ENCODE results near the gene CAP2. TPM values are rescaled to one million over a fixed set of nuclear protein-coding genes. Genes with fewer than 3 reads are reported as not detected.

Gene CAP2
- total RNA-seq, 1 experiment from 2014 or later = 7.2 TPM

GRCh38 chr6:17420368-17420767 lies 27.0 kb downstream of the CAP2 start:
- ChIA-PET CTCF (no interaction called here), POLR2A (no interaction called here)
- no peak overlapping the region for H3K27ac Mint-ChIP-seq
- peaks cover 25% of the 10 kb centered on the region for H3K4me1 Mint-ChIP-seq
- ATAC-seq (no peak), DNase-seq (ENCODE audit: low spot score) (no peak)
- peaks cover 14% of the 10 kb centered on the region for H3K36me3 Mint-ChIP-seq
- H3K27me3 Mint-ChIP-seq (ENCODE audit: low read depth) = no peaks in the 10 kb centered on the region
- TF ChIP-seq, protein P1, sequence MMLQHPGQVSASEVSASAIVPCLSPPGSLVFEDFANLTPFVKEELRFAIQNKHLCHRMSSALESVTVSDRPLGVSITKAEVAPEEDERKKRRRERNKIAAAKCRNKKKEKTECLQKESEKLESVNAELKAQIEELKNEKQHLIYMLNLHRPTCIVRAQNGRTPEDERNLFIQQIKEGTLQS (CRISPR knock-in tag; conservative IDR thresholded peaks at IDR 0.05) = no peak
- no peak for TF ChIP-seq MXD4 (CRISPR knock-in tag; IDR thresholded peaks at IDR 0.05; ENCODE audit: borderline replicate concordance)
- no peak for TF ChIP-seq CBFB (CRISPR knock-in tag; IDR thresholded peaks at IDR 0.05; ENCODE audit: low read depth)
- no peak for TF ChIP-seq USF2 (CRISPR knock-in tag; IDR thresholded peaks at IDR 0.05)
- TF ChIP-seq, protein P2, sequence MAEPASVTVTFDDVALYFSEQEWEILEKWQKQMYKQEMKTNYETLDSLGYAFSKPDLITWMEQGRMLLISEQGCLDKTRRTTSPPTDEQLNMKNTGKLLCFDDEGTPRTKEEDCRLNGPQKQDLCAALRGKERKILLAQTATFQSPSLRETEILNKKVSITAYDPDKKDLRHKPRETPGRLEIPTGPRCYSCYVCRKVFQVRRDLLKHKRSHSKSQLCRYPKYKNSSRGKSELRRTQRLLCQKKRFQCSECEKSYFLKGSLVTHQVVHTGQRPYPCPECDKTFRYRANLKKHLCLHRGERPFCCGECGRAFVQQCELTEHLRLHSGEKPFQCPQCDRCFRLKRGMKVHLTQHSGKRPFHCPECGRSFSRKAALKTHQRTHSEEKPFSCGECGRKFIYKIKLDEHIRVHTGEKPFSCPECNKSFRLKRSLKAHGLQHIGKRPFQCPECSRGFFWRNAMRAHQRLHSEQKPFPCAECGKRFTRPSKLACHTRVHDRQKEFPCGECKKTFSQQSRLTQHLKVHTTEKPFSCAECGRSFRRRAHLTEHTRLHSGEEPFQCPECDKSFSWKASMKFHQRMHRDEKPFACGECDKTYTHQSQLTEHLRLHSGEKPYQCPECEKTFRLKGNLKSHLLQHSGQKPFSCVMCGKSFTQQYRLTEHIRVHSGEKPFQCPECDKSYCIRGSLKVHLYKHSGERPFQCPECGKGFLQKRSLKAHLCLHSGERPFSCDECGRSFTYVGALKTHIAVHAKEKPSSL (CRISPR knock-in tag; conservative IDR thresholded peaks at IDR 0.05) = no peak
- TF ChIP-seq GTF2I (CRISPR knock-in tag; conservative IDR thresholded peaks at IDR 0.05) = no peak
- no peak for TF ChIP-seq ZSCAN18 (CRISPR knock-in tag; IDR thresholded peaks at IDR 0.05)
- no peak for TF ChIP-seq FOXK1 (CRISPR knock-in tag; IDR thresholded peaks at IDR 0.05)
- TF ChIP-seq NFE2L1 (CRISPR knock-in tag; IDR thresholded peaks at IDR 0.05) = no peak
- no peak overlapping the region for H3K4me3 Mint-ChIP-seq
- no peaks in the 10 kb centered on the region for H3K9me3 Mint-ChIP-seq

DNA sequence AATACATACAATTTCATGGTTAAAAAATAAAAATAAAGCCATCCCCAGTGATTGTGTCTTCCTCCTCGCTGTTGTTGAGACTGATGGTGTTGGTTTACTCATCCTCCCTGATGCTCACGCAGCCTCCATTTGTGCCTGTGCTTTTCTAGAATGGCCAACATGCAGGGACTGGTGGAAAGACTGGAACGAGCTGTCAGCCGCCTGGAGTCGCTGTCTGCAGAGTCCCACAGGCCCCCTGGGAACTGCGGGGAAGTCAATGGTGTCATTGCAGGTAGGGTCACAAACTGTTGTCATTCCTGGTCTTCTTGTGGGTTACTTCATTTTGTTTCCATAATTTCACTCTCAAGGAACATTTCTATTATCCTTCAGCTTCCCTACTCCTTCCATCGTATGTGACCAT lies 28.0 kb downstream of the CAP2 start:
- Mint-ChIP-seq H3K27me3 (ENCODE audit: low read depth) (no peaks in the 10 kb centered on the region), H3K4me3 (no peak overlapping the region), H3K36me3 (peaks cover 16% of the 10 kb centered on the region), H3K4me1 (peaks cover 23% of the 10 kb centered on the region), H3K27ac (no peak overlapping the region), H3K9me3 (no peaks in the 10 kb centered on the region)
- POLR2A ChIA-PET = no interaction called here
- ATAC-seq = no peak
- no peak for DNase-seq (ENCODE audit: low spot score)
- CTCF ChIA-PET = interaction anchor here (0.6 kb wide), 1 partner anchor 16 kb away, joined by 3 read pairs; no protein-coding TSS in a partner anchor
- TF ChIP-seq SMAD3 (CRISPR knock-in tag; IDR thresholded peaks at IDR 0.05; ENCODE audit: borderline replicate concordance) (no peak), GABPB1 (CRISPR knock-in tag; IDR thresholded peaks at IDR 0.05) (no peak), ZNF416 (CRISPR knock-in tag; IDR thresholded peaks at IDR 0.05) (no peak), TP53 (CRISPR knock-in tag; IDR thresholded peaks at IDR 0.05) (no peak), ZNF396 (CRISPR knock-in tag; IDR thresholded peaks at IDR 0.05; ENCODE audit: borderline replicate concordance) (no peak), RORB (CRISPR knock-in tag; IDR thresholded peaks at IDR 0.05) (no peak), ZNF138 (CRISPR knock-in tag; conservative IDR thresholded peaks at IDR 0.05) (no peak), ZNF512 (CRISPR knock-in tag; IDR thresholded peaks at IDR 0.05; ENCODE audit: borderline replicate concordance) (no peak), HMGXB4 (CRISPR knock-in tag; IDR thresholded peaks at IDR 0.05) (no peak)
- TF ChIP-seq, protein P1 (CRISPR knock-in tag; conservative IDR thresholded peaks at IDR 0.05) = no peak
- TF ChIP-seq, protein P3, sequence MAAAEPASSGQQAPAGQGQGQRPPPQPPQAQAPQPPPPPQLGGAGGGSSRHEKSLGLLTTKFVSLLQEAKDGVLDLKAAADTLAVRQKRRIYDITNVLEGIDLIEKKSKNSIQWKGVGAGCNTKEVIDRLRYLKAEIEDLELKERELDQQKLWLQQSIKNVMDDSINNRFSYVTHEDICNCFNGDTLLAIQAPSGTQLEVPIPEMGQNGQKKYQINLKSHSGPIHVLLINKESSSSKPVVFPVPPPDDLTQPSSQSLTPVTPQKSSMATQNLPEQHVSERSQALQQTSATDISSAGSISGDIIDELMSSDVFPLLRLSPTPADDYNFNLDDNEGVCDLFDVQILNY (CRISPR knock-in tag; IDR thresholded peaks at IDR 0.05) = no peak
- TF ChIP-seq, protein P4, sequence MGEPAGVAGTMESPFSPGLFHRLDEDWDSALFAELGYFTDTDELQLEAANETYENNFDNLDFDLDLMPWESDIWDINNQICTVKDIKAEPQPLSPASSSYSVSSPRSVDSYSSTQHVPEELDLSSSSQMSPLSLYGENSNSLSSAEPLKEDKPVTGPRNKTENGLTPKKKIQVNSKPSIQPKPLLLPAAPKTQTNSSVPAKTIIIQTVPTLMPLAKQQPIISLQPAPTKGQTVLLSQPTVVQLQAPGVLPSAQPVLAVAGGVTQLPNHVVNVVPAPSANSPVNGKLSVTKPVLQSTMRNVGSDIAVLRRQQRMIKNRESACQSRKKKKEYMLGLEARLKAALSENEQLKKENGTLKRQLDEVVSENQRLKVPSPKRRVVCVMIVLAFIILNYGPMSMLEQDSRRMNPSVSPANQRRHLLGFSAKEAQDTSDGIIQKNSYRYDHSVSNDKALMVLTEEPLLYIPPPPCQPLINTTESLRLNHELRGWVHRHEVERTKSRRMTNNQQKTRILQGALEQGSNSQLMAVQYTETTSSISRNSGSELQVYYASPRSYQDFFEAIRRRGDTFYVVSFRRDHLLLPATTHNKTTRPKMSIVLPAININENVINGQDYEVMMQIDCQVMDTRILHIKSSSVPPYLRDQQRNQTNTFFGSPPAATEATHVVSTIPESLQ (CRISPR knock-in tag; IDR thresholded peaks at IDR 0.05) = no peak
- TF ChIP-seq, protein P5, sequence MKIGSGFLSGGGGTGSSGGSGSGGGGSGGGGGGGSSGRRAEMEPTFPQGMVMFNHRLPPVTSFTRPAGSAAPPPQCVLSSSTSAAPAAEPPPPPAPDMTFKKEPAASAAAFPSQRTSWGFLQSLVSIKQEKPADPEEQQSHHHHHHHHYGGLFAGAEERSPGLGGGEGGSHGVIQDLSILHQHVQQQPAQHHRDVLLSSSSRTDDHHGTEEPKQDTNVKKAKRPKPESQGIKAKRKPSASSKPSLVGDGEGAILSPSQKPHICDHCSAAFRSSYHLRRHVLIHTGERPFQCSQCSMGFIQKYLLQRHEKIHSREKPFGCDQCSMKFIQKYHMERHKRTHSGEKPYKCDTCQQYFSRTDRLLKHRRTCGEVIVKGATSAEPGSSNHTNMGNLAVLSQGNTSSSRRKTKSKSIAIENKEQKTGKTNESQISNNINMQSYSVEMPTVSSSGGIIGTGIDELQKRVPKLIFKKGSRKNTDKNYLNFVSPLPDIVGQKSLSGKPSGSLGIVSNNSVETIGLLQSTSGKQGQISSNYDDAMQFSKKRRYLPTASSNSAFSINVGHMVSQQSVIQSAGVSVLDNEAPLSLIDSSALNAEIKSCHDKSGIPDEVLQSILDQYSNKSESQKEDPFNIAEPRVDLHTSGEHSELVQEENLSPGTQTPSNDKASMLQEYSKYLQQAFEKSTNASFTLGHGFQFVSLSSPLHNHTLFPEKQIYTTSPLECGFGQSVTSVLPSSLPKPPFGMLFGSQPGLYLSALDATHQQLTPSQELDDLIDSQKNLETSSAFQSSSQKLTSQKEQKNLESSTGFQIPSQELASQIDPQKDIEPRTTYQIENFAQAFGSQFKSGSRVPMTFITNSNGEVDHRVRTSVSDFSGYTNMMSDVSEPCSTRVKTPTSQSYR (CRISPR knock-in tag; IDR thresholded peaks at IDR 0.05) = no peak
